Panc1 (cell line): ENCODE results near the gene SH3PXD2A. TPM values are rescaled to one million over a fixed set of nuclear protein-coding genes. Genes with fewer than 3 reads are reported as not detected.

ENCODE experiments used
- ATAC-seq: fragments of 200-7000 bp; cut with Tn5 transposase; 2 replicates; pipeline ENCODE4 v1.9.1; 2020; ENCODE audit warnings: mild to moderate bottlenecking, moderate library complexity
- BruUV-seq: library from RNA; stranded (reverse); fragments of 400-500 nt; replicated peaks from 2 replicates; lab custom pipeline; 2021; lab: Mats Ljungman, UMichigan
- CTCF ChIA-PET: fragments of 300-600 bp; sonication (Branson Sonifier 250); formaldehyde crosslinking; loops from one replicate; lab custom pipeline; 2022; ENCODE audit warnings: antibody characterized with exemption; lab: Charles Lee
- POLR2A ChIA-PET: fragments of 300-600 bp; sonication (Branson Sonifier 250); formaldehyde crosslinking; loops from one replicate; lab custom pipeline; 2022; ENCODE audit warnings: antibody characterized with exemption; lab: Charles Lee
- DNase-seq: peaks from one replicate; pipeline ENCODE4 v3.0.0-alpha.2; 2010; ENCODE audit warnings: low read depth, low spot score
- H3K27ac ChIP-seq: 2 replicates; pipeline ENCODE4 v1.5.1; 2011; ENCODE audit warnings: mild to moderate bottlenecking, low read length, inconsistent platforms
- H3K27me3 ChIP-seq: fragments of 200-500 bp; sonication (Bioruptor generic); 2 replicates; pipeline ENCODE4 v1.6.0; 2014; ENCODE audit warnings: low read length, inconsistent platforms; ENCODE audit not compliant: control insufficient read depth, insufficient read depth
- H3K36me3 ChIP-seq: fragments of 200-500 bp; sonication (Bioruptor generic); 2 replicates; pipeline ENCODE4 v1.5.1; 2014; ENCODE audit warnings: inconsistent platforms, mild to moderate bottlenecking, low read length, moderate library complexity; ENCODE audit not compliant: control insufficient read depth, insufficient read depth
- H3K4me1 ChIP-seq: 2 replicates; pipeline ENCODE4 v1.5.1; 2011; ENCODE audit warnings: inconsistent platforms, mild to moderate bottlenecking, low read length, moderate library complexity; ENCODE audit not compliant: control insufficient read depth, insufficient read depth
- H3K4me3 ChIP-seq, 2 experiments: 2 replicates each; pipeline ENCODE4 v1.5.1; 2011 to 2012; ENCODE audit warnings: low read depth in 2 of 2, low read length in 2 of 2, mild to moderate bottlenecking in 2 of 2, inconsistent platforms in 1 of 2, moderate library complexity in 1 of 2
- H3K9me3 ChIP-seq: fragments of 200-500 bp; sonication (Bioruptor generic); 2 replicates; pipeline ENCODE4 v1.5.1; 2014; ENCODE audit warnings: low read depth, mild to moderate bottlenecking, inconsistent platforms, low read length, moderate library complexity; ENCODE audit not compliant: control insufficient read depth, insufficient read depth
- CTCF ChIP-seq: fragments of 450-650 bp; IDR thresholded peaks from 2 replicates; pipeline ENCODE4 v1.5.1; 2017; ENCODE audit warnings: mild to moderate bottlenecking
- POLR2AphosphoS5 ChIP-seq: IDR thresholded peaks from 2 replicates; pipeline ENCODE4 v1.6.1; 2012; ENCODE audit warnings: mild to moderate bottlenecking, low read depth, low read length, moderate library complexity
- REST ChIP-seq, 2 experiments: IDR thresholded peaks; 2 replicates each; pipeline ENCODE4 v1.6.1; 2011 to 2012; ENCODE audit warnings: low read depth in 2 of 2, control low read depth in 1 of 2, low read length in 1 of 2, mild to moderate bottlenecking in 1 of 2, moderate library complexity in 1 of 2; ENCODE audit not compliant: insufficient read depth in 1 of 2
- SIN3A ChIP-seq: IDR thresholded peaks from 2 replicates; pipeline ENCODE4 v1.6.1; 2012; ENCODE audit warnings: low read depth, mild to moderate bottlenecking, low read length, moderate library complexity, borderline replicate concordance; ENCODE audit not compliant: insufficient read depth
- TCF7L2 ChIP-seq: IDR thresholded peaks from 2 replicates; pipeline ENCODE4 v1.6.1; 2011; ENCODE audit warnings: mild to moderate bottlenecking, low read depth, low read length, inconsistent platforms
- in situ Hi-C: cut with HindIII; loops from 2 replicates; pipeline ENCODE4 v1.10.0; 2016; ENCODE audit warnings: low sequenced_read_pairs, low pct_unique_long_range_greater_than_20kb
- intact Hi-C: fragments of 100-400 bp; cut with micrococcal nuclease; formaldehyde crosslinking; loops from one replicate; pipeline ENCODE4 v1.10.0; 2022; ENCODE audit not compliant: unreplicated experiment
- total RNA-seq: library from RNA; stranded (reverse); gene quantifications from one replicate; pipeline ENCODE4 v1.2.1, GENCODE V29; 2021; ENCODE audit not compliant: unreplicated experiment

The SH3PXD2A gene
- total RNA-seq, 1 experiment from 2014 or later: 5.7 TPM

- Histone ChIP-seq H3K9me3 (no peaks in the 10 kb centered on the region), H3K4me1 (peaks cover 3% of the 10 kb centered on the region), H3K36me3 (no peaks in the 10 kb centered on the region), H3K4me3 (no peak overlapping the region), H3K27me3 (0 out of 2 replicates have a peak, but pooled peaks cover 2% of the 10 kb centered on the region), H3K27ac (no peak overlapping the region)
- in situ Hi-C loops (no loop called here), intact Hi-C loops (no loop called here)
- TF ChIP-seq SIN3A: no peak
- no peak for TF ChIP-seq TCF7L2
- TF ChIP-seq REST (IDR thresholded peaks at IDR 0.05; ENCODE audit: insufficient read depth in 1 of 2, low read depth in 2 of 2, low read length in 1 of 2): no peak
- TF ChIP-seq CTCF: no peak
- no peak for TF ChIP-seq POLR2AphosphoS5
- ATAC-seq (no peak), DNase-seq (no peak)
- ChIA-PET POLR2A (no interaction called here), CTCF (no interaction called here)
- BruUV-seq: no TSS peak
These were observed 307.4 kb downstream of the SH3PXD2A start for GRCh38 chr10:103548006-103548405.

GRCh38 chr10:103547391-103547946 is 307.9 kb downstream of the SH3PXD2A start:
- CTCF ChIA-PET: no interaction called here
- DNase-seq: no peak
- intact Hi-C loops: no loop called here
- 0 out of 2 replicates have a peak, but pooled peaks cover 2% of the 10 kb centered on the region for H3K27me3 ChIP-seq
- H3K36me3 ChIP-seq: no peaks in the 10 kb centered on the region
- BruUV-seq: no TSS peak
- no peak overlapping the region for H3K4me3 ChIP-seq
- POLR2A ChIA-PET: no interaction called here
- TF ChIP-seq SIN3A (no peak), CTCF (no peak), POLR2AphosphoS5 (no peak), REST (IDR thresholded peaks at IDR 0.05; ENCODE audit: insufficient read depth in 1 of 2, low read depth in 2 of 2, low read length in 1 of 2) (no peak), TCF7L2 (no peak)
- in situ Hi-C loops: no loop called here
- peaks cover 8% of the 10 kb centered on the region for H3K4me1 ChIP-seq
- H3K9me3 ChIP-seq: no peaks in the 10 kb centered on the region
- no peak for ATAC-seq
- H3K27ac ChIP-seq: no peak overlapping the region
